ENCODE measurements around the gene DGKZ.

Gene DGKZ

GRCh38 chr11:46307785-46308341 is 39.4 kb upstream of the DGKZ start:
- Histone ChIP-seq H3K4me3 (ENCODE audit: low read length) (no peak overlapping the region), H3K9me3 (ENCODE audit: control insufficient read depth, insufficient read depth, low read length) (no peaks in the 10 kb centered on the region), H3K36me3 (ENCODE audit: control insufficient read depth, insufficient read depth, low read length) (no peaks in the 10 kb centered on the region), H3K27me3 (ENCODE audit: control insufficient read depth, insufficient read depth, low read length) (no peaks in the 10 kb centered on the region), H3K27ac (ENCODE audit: low read length) (no peak overlapping the region), H3K4me1 (ENCODE audit: control insufficient read depth, insufficient read depth, low read length) (peaks cover 1% of the 10 kb centered on the region; the same call in 1 of the 2 replicates)
- no peak for DNase-seq (ENCODE audit: low read depth, low spot score)
- no CpG with 5 or more reads among the region's 14 CpGs for WGBS (ENCODE audit: insufficient coverage, insufficient read length)

GRCh38 chr11:46308631-46309419 is 38.4 kb upstream of the DGKZ start:
- WGBS (ENCODE audit: insufficient coverage, insufficient read length) = no CpG with 5 or more reads among the region's 12 CpGs
- no peaks in the 10 kb centered on the region for H3K27me3 ChIP-seq (ENCODE audit: control insufficient read depth, insufficient read depth, low read length)
- peaks cover 1% of the 10 kb centered on the region; the same call in 1 of the 2 replicates for H3K4me1 ChIP-seq (ENCODE audit: control insufficient read depth, insufficient read depth, low read length)
- no peak overlapping the region for H3K27ac ChIP-seq (ENCODE audit: low read length)
- DNase-seq (ENCODE audit: low read depth, low spot score) = peak; percentile 71
- H3K4me3 ChIP-seq (ENCODE audit: low read length) = no peak overlapping the region
- H3K36me3 ChIP-seq (ENCODE audit: control insufficient read depth, insufficient read depth, low read length) = no peaks in the 10 kb centered on the region
- H3K9me3 ChIP-seq (ENCODE audit: control insufficient read depth, insufficient read depth, low read length) = no peaks in the 10 kb centered on the region

- no peak overlapping the region for H3K4me3 ChIP-seq (ENCODE audit: low read length)
- no peaks in the 10 kb centered on the region for H3K27me3 ChIP-seq (ENCODE audit: control insufficient read depth, insufficient read depth, low read length)
- no CpG with 5 or more reads among the region's 4 CpGs for WGBS (ENCODE audit: insufficient coverage, insufficient read length)
- H3K36me3 ChIP-seq (ENCODE audit: control insufficient read depth, insufficient read depth, low read length) = no peaks in the 10 kb centered on the region
- peaks cover 1% of the 10 kb centered on the region; the same call in 1 of the 2 replicates for H3K4me1 ChIP-seq (ENCODE audit: control insufficient read depth, insufficient read depth, low read length)
- no peak for DNase-seq (ENCODE audit: low read depth, low spot score)
- no peaks in the 10 kb centered on the region for H3K9me3 ChIP-seq (ENCODE audit: control insufficient read depth, insufficient read depth, low read length)
- no peak overlapping the region for H3K27ac ChIP-seq (ENCODE audit: low read length)
Measured at GRCh38 chr11:46309814-46310259, 37.4 kb upstream of the DGKZ start.

GRCh38 chr11:46315033-46315738 is 32.1 kb upstream of the DGKZ start:
- Histone ChIP-seq H3K27ac (ENCODE audit: low read length) (no peak overlapping the region), H3K4me3 (ENCODE audit: low read length) (no peak overlapping the region), H3K4me1 (ENCODE audit: control insufficient read depth, insufficient read depth, low read length) (no peaks in the 10 kb centered on the region), H3K36me3 (ENCODE audit: control insufficient read depth, insufficient read depth, low read length) (0 out of 2 replicates have a peak, but pooled peaks cover 4% of the 10 kb centered on the region), H3K27me3 (ENCODE audit: control insufficient read depth, insufficient read depth, low read length) (no peaks in the 10 kb centered on the region), H3K9me3 (ENCODE audit: control insufficient read depth, insufficient read depth, low read length) (no peaks in the 10 kb centered on the region)
- no CpG with 5 or more reads among the region's 16 CpGs for WGBS (ENCODE audit: insufficient coverage, insufficient read length)
- DNase-seq (ENCODE audit: low read depth, low spot score) = peak; percentile 92

- no peak overlapping the region for H3K4me3 ChIP-seq (ENCODE audit: low read length)
- no peaks in the 10 kb centered on the region for H3K9me3 ChIP-seq (ENCODE audit: control insufficient read depth, insufficient read depth, low read length)
- H3K36me3 ChIP-seq (ENCODE audit: control insufficient read depth, insufficient read depth, low read length) = peaks cover 4% of the 10 kb centered on the region; the same call in 1 of the 2 replicates
- H3K27ac ChIP-seq (ENCODE audit: low read length) = no peak overlapping the region
- no peaks in the 10 kb centered on the region for H3K4me1 ChIP-seq (ENCODE audit: control insufficient read depth, insufficient read depth, low read length)
- WGBS (ENCODE audit: insufficient coverage, insufficient read length) = no CpG with 5 or more reads among the region's 12 CpGs
- no peak for DNase-seq (ENCODE audit: low read depth, low spot score)
- no peaks in the 10 kb centered on the region for H3K27me3 ChIP-seq (ENCODE audit: control insufficient read depth, insufficient read depth, low read length)
Measured at GRCh38 chr11:46315783-46316563, 31.3 kb upstream of the DGKZ start.

- WGBS (ENCODE audit: insufficient coverage, insufficient read length) = no CpG with 5 or more reads among the region's 5 CpGs
- H3K36me3 ChIP-seq (ENCODE audit: control insufficient read depth, insufficient read depth, low read length) = peaks cover 4% of the 10 kb centered on the region; the same call in 1 of the 2 replicates
- no peak overlapping the region for H3K27ac ChIP-seq (ENCODE audit: low read length)
- DNase-seq (ENCODE audit: low read depth, low spot score) = no peak
- H3K4me1 ChIP-seq (ENCODE audit: control insufficient read depth, insufficient read depth, low read length) = no peaks in the 10 kb centered on the region
- no peak overlapping the region for H3K4me3 ChIP-seq (ENCODE audit: low read length)
- no peaks in the 10 kb centered on the region for H3K27me3 ChIP-seq (ENCODE audit: control insufficient read depth, insufficient read depth, low read length)
- no peaks in the 10 kb centered on the region for H3K9me3 ChIP-seq (ENCODE audit: control insufficient read depth, insufficient read depth, low read length)
Measured at GRCh38 chr11:46319074-46319453, 28.2 kb upstream of the DGKZ start.

- WGBS (ENCODE audit: insufficient coverage, insufficient read length) = no CpG with 5 or more reads among the region's 2 CpGs
- H3K36me3 ChIP-seq (ENCODE audit: control insufficient read depth, insufficient read depth, low read length) = no peaks in the 10 kb centered on the region; the same call in 1 of the 2 replicates
Measured at GRCh38 chr11:46321757-46322156, 25.5 kb upstream of the DGKZ start.

GRCh38 chr11:46322759-46323158 is 24.5 kb upstream of the DGKZ start:
- H3K36me3 ChIP-seq (ENCODE audit: control insufficient read depth, insufficient read depth, low read length) = no peaks in the 10 kb centered on the region; the same call in 1 of the 2 replicates
- no peak overlapping the region for H3K4me3 ChIP-seq (ENCODE audit: low read length)
- DNase-seq (ENCODE audit: low read depth, low spot score) = no peak
- no peaks in the 10 kb centered on the region for H3K4me1 ChIP-seq (ENCODE audit: control insufficient read depth, insufficient read depth, low read length)
- no peaks in the 10 kb centered on the region for H3K27me3 ChIP-seq (ENCODE audit: control insufficient read depth, insufficient read depth, low read length)
- H3K9me3 ChIP-seq (ENCODE audit: control insufficient read depth, insufficient read depth, low read length) = no peaks in the 10 kb centered on the region
- no CpG with 5 or more reads among the region's 6 CpGs for WGBS (ENCODE audit: insufficient coverage, insufficient read length)
- H3K27ac ChIP-seq (ENCODE audit: low read length) = no peak overlapping the region

More at GRCh38 chr11:46321757-46322156, 25.5 kb upstream of the DGKZ start:
- Histone ChIP-seq H3K9me3 (ENCODE audit: control insufficient read depth, insufficient read depth, low read length) (no peaks in the 10 kb centered on the region), H3K4me1 (ENCODE audit: control insufficient read depth, insufficient read depth, low read length) (no peaks in the 10 kb centered on the region), H3K4me3 (ENCODE audit: low read length) (no peak overlapping the region), H3K27me3 (ENCODE audit: control insufficient read depth, insufficient read depth, low read length) (no peaks in the 10 kb centered on the region), H3K27ac (ENCODE audit: low read length) (no peak overlapping the region)
- DNase-seq (ENCODE audit: low read depth, low spot score) = no peak

GRCh38 chr11:46326813-46327416 is 20.3 kb upstream of the DGKZ start:
- DNase-seq (ENCODE audit: low read depth, low spot score) = no peak
- Histone ChIP-seq H3K36me3 (ENCODE audit: control insufficient read depth, insufficient read depth, low read length) (no peaks in the 10 kb centered on the region), H3K27ac (ENCODE audit: low read length) (no peak overlapping the region), H3K9me3 (ENCODE audit: control insufficient read depth, insufficient read depth, low read length) (no peaks in the 10 kb centered on the region), H3K4me1 (ENCODE audit: control insufficient read depth, insufficient read depth, low read length) (peaks cover 4% of the 10 kb centered on the region; the same call in 1 of the 2 replicates), H3K27me3 (ENCODE audit: control insufficient read depth, insufficient read depth, low read length) (peaks cover 9% of the 10 kb centered on the region; the same call in 1 of the 2 replicates), H3K4me3 (ENCODE audit: low read length) (no peak overlapping the region)
- WGBS (ENCODE audit: insufficient coverage, insufficient read length) = no CpG with 5 or more reads among the region's 10 CpGs
